ENCODE data around the gene PSMD9.

PSMD9 gene

GRCh38 chr12:121937654-121938053 is 49.1 kb downstream of the PSMD9 start:
- no peak overlapping the region for H2AFZ ChIP-seq (ENCODE audit: low read depth, low read length, severe bottlenecking)
- no peaks in the 10 kb centered on the region for H3K36me3 ChIP-seq (ENCODE audit: low read length)
- H3K9me3 ChIP-seq (ENCODE audit: insufficient read depth, low read length) = no peaks in the 10 kb centered on the region
- H4K20me1 ChIP-seq (ENCODE audit: low read depth, low read length) = no peaks in the 10 kb centered on the region
- no peaks in the 10 kb centered on the region for H3K27me3 ChIP-seq (ENCODE audit: low read length)
- no peak overlapping the region for H3K9ac ChIP-seq (ENCODE audit: low read length)
- no peak overlapping the region for H3K4me3 ChIP-seq (ENCODE audit: insufficient read depth, low read length, poor library complexity, severe bottlenecking)
- no peaks in the 10 kb centered on the region for H3F3A ChIP-seq (ENCODE audit: insufficient read depth)
- H3K4me2 ChIP-seq (ENCODE audit: low read depth, low read length, poor library complexity, severe bottlenecking) = no peak overlapping the region
- H3K79me2 ChIP-seq (ENCODE audit: insufficient read depth, low read length) = no peaks in the 10 kb centered on the region
- no peak for TF ChIP-seq EZH2phosphoT487 (conservative IDR thresholded peaks at IDR 0.05; ENCODE audit: low read length)
- TF ChIP-seq CTCF (IDR thresholded peaks at IDR 0.05; ENCODE audit: insufficient read depth, low read length, poor library complexity, severe bottlenecking) = no peak
- H3K9me2 ChIP-seq (replicated peaks; ENCODE audit: insufficient read depth, low read length) = no peaks in the 10 kb centered on the region
- H3K27ac ChIP-seq (ENCODE audit: low read depth, low read length) = no peak overlapping the region

GRCh38 chr12:121939186-121939585 is 50.6 kb downstream of the PSMD9 start:
- Histone ChIP-seq H3K79me2 (ENCODE audit: insufficient read depth, low read length) (no peaks in the 10 kb centered on the region), H3K9me3 (ENCODE audit: insufficient read depth, low read length) (no peaks in the 10 kb centered on the region), H3F3A (ENCODE audit: insufficient read depth) (no peaks in the 10 kb centered on the region), H3K9me2 (replicated peaks; ENCODE audit: insufficient read depth, low read length) (no peaks in the 10 kb centered on the region), H2AFZ (ENCODE audit: low read depth, low read length, severe bottlenecking) (no peak overlapping the region), H3K4me2 (ENCODE audit: low read depth, low read length, poor library complexity, severe bottlenecking) (no peak overlapping the region), H3K36me3 (ENCODE audit: low read length) (no peaks in the 10 kb centered on the region), H3K27ac (ENCODE audit: low read depth, low read length) (no peak overlapping the region), H4K20me1 (ENCODE audit: low read depth, low read length) (no peaks in the 10 kb centered on the region), H3K4me3 (ENCODE audit: insufficient read depth, low read length, poor library complexity, severe bottlenecking) (no peak overlapping the region), H3K9ac (ENCODE audit: low read length) (no peak overlapping the region), H3K27me3 (ENCODE audit: low read length) (no peaks in the 10 kb centered on the region)
- no peak for TF ChIP-seq CTCF (IDR thresholded peaks at IDR 0.05; ENCODE audit: insufficient read depth, low read length, poor library complexity, severe bottlenecking)
- TF ChIP-seq EZH2phosphoT487 (conservative IDR thresholded peaks at IDR 0.05; ENCODE audit: low read length) = no peak

GRCh38 chr12:121939992-121940766 is 51.6 kb downstream of the PSMD9 start:
- no peak overlapping the region for H3K4me2 ChIP-seq (ENCODE audit: low read depth, low read length, poor library complexity, severe bottlenecking)

More at GRCh38 chr12:121939992-121940766, 51.6 kb downstream of the PSMD9 start:
- Histone ChIP-seq H3K27me3 (ENCODE audit: low read length) (no peaks in the 10 kb centered on the region), H3F3A (ENCODE audit: insufficient read depth) (no peaks in the 10 kb centered on the region), H3K9me3 (ENCODE audit: insufficient read depth, low read length) (no peaks in the 10 kb centered on the region), H3K9me2 (replicated peaks; ENCODE audit: insufficient read depth, low read length) (no peaks in the 10 kb centered on the region), H3K36me3 (ENCODE audit: low read length) (no peaks in the 10 kb centered on the region), H3K4me3 (ENCODE audit: insufficient read depth, low read length, poor library complexity, severe bottlenecking) (no peak overlapping the region), H3K9ac (ENCODE audit: low read length) (no peak overlapping the region), H2AFZ (ENCODE audit: low read depth, low read length, severe bottlenecking) (no peak overlapping the region), H3K27ac (ENCODE audit: low read depth, low read length) (no peak overlapping the region), H3K79me2 (ENCODE audit: insufficient read depth, low read length) (no peaks in the 10 kb centered on the region), H4K20me1 (ENCODE audit: low read depth, low read length) (no peaks in the 10 kb centered on the region)
- TF ChIP-seq EZH2phosphoT487 (conservative IDR thresholded peaks at IDR 0.05; ENCODE audit: low read length) (no peak), CTCF (IDR thresholded peaks at IDR 0.05; ENCODE audit: insufficient read depth, low read length, poor library complexity, severe bottlenecking) (no peak)

Measured in SU-DHL-6 (cell line).